Stimulated activated CD8-positive, alpha-beta memory T cell treated with anti-CD3 and anti-CD28 coated beads, Interleukin-4, amount 100 ng/mL, for 1 hour (primary cell): Measurements from ENCODE around the gene KCMF1.

Experiments
- DNase-seq, 2 donors: peaks; one replicate each; pipeline ENCODE4 v3.0.0-alpha.2; 2020; ENCODE audit warnings: low read depth in 2 of 2, low spot score in 1 of 2

The KCMF1 gene

GRCh38 chr2:85019121-85019520 lies 48.2 kb downstream of the KCMF1 start:
- DNase-seq, result no peak

- DNase-seq, result no peak
These were observed 51.3 kb downstream of the KCMF1 start for GRCh38 chr2:85022232-85022631.

- DNase-seq, result no peak
These were observed 53.5 kb downstream of the KCMF1 start for GRCh38 chr2:85024372-85025047.

GRCh38 chr2:85032621-85033020 lies 61.7 kb downstream of the KCMF1 start:
- no peak for DNase-seq

GRCh38 chr2:85033388-85033787 lies 62.4 kb downstream of the KCMF1 start:
- DNase-seq, result no peak

GRCh38 chr2:85034158-85034557 lies 63.2 kb downstream of the KCMF1 start:
- no peak for DNase-seq

- DNase-seq, result no peak
These were observed 66.7 kb downstream of the KCMF1 start for GRCh38 chr2:85037622-85038021.

GRCh38 chr2:85042330-85042729 lies 71.4 kb downstream of the KCMF1 start:
- no peak for DNase-seq

GRCh38 chr2:85048534-85048933 lies 77.6 kb downstream of the KCMF1 start:
- no peak for DNase-seq

GRCh38 chr2:85049236-85049635 lies 78.3 kb downstream of the KCMF1 start:
- no peak for DNase-seq

GRCh38 chr2:85053802-85054201 lies 82.8 kb downstream of the KCMF1 start:
- DNase-seq, result no peak

GRCh38 chr2:85057226-85057962 lies 86.4 kb downstream of the KCMF1 start:
- DNase-seq, result no peak

GRCh38 chr2:85061896-85062295 lies 90.9 kb downstream of the KCMF1 start:
- DNase-seq, result no peak

- DNase-seq, result no peak
These were observed 91.6 kb downstream of the KCMF1 start for GRCh38 chr2:85062565-85062964.

- no peak for DNase-seq
These were observed 93.1 kb downstream of the KCMF1 start for GRCh38 chr2:85063981-85064599.

GRCh38 chr2:85064927-85065577 lies 94.1 kb downstream of the KCMF1 start:
- no peak for DNase-seq

- no peak for DNase-seq
These were observed 95.2 kb downstream of the KCMF1 start for GRCh38 chr2:85066006-85066740.

GRCh38 chr2:85066874-85067351 lies 96.0 kb downstream of the KCMF1 start:
- no peak for DNase-seq

- no peak for DNase-seq
These were observed 100.1 kb downstream of the KCMF1 start for GRCh38 chr2:85071096-85071495.

- no peak for DNase-seq
These were observed 102.1 kb downstream of the KCMF1 start for GRCh38 chr2:85073033-85073432.
